ENCODE measurements around the gene CPN2.

CPN2 gene

DNA sequence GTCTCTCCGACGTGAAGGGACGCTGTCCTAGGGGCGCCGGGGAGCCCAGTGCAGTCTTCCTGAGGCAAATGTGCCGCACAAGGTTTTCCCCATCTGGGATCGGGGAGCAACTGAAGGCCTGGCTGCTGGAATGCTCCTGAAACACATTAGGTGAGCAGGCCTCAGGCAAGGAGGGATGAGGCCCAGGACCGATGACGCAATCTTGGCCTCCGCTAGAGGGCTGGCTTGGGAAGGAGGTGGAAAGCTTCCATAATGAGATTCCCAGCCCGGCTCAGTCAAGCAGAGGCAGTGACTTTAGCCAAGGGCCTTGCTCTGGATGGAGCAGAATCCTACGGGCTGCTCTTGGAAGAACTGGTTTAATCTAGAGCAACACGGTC is 50.8 kb downstream of the CPN2 start:
- no peak for TF ChIP-seq EZH2phosphoT487 (IDR thresholded peaks at IDR 0.05; ENCODE audit: low read depth)
- TF ChIP-seq, protein P1, sequence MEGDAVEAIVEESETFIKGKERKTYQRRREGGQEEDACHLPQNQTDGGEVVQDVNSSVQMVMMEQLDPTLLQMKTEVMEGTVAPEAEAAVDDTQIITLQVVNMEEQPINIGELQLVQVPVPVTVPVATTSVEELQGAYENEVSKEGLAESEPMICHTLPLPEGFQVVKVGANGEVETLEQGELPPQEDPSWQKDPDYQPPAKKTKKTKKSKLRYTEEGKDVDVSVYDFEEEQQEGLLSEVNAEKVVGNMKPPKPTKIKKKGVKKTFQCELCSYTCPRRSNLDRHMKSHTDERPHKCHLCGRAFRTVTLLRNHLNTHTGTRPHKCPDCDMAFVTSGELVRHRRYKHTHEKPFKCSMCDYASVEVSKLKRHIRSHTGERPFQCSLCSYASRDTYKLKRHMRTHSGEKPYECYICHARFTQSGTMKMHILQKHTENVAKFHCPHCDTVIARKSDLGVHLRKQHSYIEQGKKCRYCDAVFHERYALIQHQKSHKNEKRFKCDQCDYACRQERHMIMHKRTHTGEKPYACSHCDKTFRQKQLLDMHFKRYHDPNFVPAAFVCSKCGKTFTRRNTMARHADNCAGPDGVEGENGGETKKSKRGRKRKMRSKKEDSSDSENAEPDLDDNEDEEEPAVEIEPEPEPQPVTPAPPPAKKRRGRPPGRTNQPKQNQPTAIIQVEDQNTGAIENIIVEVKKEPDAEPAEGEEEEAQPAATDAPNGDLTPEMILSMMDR (IDR thresholded peaks at IDR 0.05; ENCODE audit: low read depth, low read length): no peak
- Histone ChIP-seq H3K27ac (ENCODE audit: low read length) (no peak overlapping the region), H4K20me1 (ENCODE audit: insufficient read depth, low read length) (no peaks in the 10 kb centered on the region), H3K79me2 (ENCODE audit: low read length) (no peaks in the 10 kb centered on the region), H3K27me3 (ENCODE audit: low read depth, low read length) (peaks cover 43% of the 10 kb centered on the region), H3K4me1 (ENCODE audit: low read length) (peaks cover 6% of the 10 kb centered on the region), H3K4me2 (ENCODE audit: low read length) (no peak overlapping the region), H3K36me3 (replicated peaks; ENCODE audit: low read depth, low read length) (no peaks in the 10 kb centered on the region), H3K9me3 (ENCODE audit: insufficient read depth, low read length) (no peaks in the 10 kb centered on the region), H2AFZ (ENCODE audit: low read depth, low read length) (no peak overlapping the region), H3K4me3 (ENCODE audit: low read length) (no peak overlapping the region), H3K9ac (ENCODE audit: low read length) (no peak overlapping the region)

DNA sequence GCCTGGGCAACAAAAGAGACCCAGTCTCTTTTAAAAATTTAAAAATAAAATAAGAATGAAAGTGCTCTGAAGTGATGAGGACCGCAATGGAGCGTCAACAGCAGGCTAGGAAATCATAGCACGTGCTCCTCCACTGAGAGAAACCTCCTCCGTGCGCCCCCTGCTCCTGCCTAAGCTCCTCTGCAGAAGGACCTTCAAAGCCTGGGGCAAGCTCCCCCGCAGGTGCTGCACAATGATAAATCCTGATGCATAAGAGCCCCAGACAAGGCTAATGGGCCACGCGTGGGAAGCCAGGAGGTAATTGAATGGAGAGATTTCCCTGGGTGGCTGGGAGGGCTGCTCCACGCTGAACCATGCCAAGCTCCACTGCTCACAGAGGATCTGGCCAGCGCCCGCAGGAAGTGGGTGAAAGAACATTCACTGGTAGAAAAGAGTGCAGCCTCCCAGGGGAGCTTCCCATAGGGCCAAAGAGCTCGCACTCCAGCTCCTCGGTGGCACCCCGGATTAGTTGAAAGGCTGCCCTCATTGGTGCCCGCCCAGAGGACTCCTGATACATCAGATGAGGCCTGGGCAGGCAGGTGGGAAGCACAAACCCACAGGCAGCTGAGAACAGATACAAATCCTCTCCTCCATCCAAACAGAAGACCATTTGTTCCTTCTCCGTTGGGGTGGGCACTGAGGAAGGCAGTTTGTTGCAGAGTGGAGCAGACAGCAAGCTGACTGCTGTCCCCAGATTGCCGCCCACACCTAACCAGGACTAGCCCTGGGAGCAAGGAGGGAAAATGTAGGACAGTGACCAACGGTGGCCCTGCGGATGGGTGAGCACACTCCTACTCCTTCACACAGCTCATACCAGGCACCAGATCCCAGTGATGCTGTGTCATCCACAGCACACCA is 52.5 kb downstream of the CPN2 start:
- H3K36me3 ChIP-seq (replicated peaks; ENCODE audit: low read depth, low read length): no peaks in the 10 kb centered on the region
- no peak overlapping the region for H3K27ac ChIP-seq (ENCODE audit: low read length)
- TF ChIP-seq, protein P1 (IDR thresholded peaks at IDR 0.05; ENCODE audit: low read depth, low read length): no peak
- TF ChIP-seq EZH2phosphoT487 (IDR thresholded peaks at IDR 0.05; ENCODE audit: low read depth): no peak
- H4K20me1 ChIP-seq (ENCODE audit: insufficient read depth, low read length): no peaks in the 10 kb centered on the region
- no peaks in the 10 kb centered on the region for H3K9me3 ChIP-seq (ENCODE audit: insufficient read depth, low read length)
- no peaks in the 10 kb centered on the region for H3K79me2 ChIP-seq (ENCODE audit: low read length)
- H2AFZ ChIP-seq (ENCODE audit: low read depth, low read length): no peak overlapping the region
- H3K4me2 ChIP-seq (ENCODE audit: low read length): no peak overlapping the region
- no peak overlapping the region for H3K9ac ChIP-seq (ENCODE audit: low read length)
- H3K4me3 ChIP-seq (ENCODE audit: low read length): no peak overlapping the region
- H3K4me1 ChIP-seq (ENCODE audit: low read length): no peaks in the 10 kb centered on the region
- H3K27me3 ChIP-seq (ENCODE audit: low read depth, low read length): peaks cover 29% of the 10 kb centered on the region

DNA sequence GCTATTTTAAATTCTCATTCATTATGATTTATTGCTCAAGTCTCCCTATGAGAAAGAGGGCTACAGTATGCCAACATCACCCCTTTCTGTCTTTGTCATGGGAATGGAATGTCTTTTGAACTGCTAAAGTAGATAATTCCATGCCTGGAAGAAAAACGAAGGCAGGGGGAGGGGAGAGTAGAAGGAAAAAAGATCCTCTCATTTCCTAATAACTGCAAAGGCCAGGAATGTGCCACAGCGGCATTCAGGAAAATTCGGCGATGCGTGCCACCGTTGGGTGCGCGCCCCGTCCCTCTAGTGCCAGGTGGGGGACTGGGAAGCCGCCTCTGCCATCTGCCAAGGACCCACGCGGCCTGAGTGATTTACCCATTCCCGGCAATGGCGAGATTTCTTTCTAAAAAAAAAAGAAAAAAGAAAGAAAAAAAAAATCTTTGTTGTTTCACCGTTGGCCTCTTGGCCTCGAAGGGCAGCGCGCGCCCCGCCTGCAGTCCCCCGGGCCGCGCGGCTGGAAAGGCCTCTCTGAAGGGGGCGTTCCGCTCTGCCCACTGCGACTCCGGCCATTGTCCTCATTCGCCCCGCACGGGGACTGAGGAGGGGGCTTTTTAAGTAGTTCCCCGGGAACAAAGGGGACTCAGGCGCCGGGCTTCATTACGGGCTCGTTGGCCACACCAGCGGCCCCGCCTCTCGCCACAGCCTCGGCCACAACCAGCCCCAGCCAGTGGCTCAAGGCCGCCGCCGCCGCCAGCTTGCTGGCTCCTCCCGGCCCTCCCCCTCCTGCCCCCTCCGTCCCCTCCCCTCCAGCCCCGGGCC is 54.5 kb downstream of the CPN2 start:
- TF ChIP-seq, protein P1 (IDR thresholded peaks at IDR 0.05; ENCODE audit: low read depth, low read length): no peak
- no peaks in the 10 kb centered on the region for H4K20me1 ChIP-seq (ENCODE audit: insufficient read depth, low read length)
- H3K36me3 ChIP-seq (replicated peaks; ENCODE audit: low read depth, low read length): no peaks in the 10 kb centered on the region
- H2AFZ ChIP-seq (ENCODE audit: low read depth, low read length): no peak overlapping the region
- no peak overlapping the region for H3K4me3 ChIP-seq (ENCODE audit: low read length)
- H3K9ac ChIP-seq (ENCODE audit: low read length): no peak overlapping the region
- peaks cover 19% of the 10 kb centered on the region for H3K27me3 ChIP-seq (ENCODE audit: low read depth, low read length)
- no peak overlapping the region for H3K27ac ChIP-seq (ENCODE audit: low read length)
- no peak overlapping the region for H3K4me2 ChIP-seq (ENCODE audit: low read length)
- no peaks in the 10 kb centered on the region for H3K9me3 ChIP-seq (ENCODE audit: insufficient read depth, low read length)
- H3K4me1 ChIP-seq (ENCODE audit: low read length): no peaks in the 10 kb centered on the region
- no peaks in the 10 kb centered on the region for H3K79me2 ChIP-seq (ENCODE audit: low read length)

DNA sequence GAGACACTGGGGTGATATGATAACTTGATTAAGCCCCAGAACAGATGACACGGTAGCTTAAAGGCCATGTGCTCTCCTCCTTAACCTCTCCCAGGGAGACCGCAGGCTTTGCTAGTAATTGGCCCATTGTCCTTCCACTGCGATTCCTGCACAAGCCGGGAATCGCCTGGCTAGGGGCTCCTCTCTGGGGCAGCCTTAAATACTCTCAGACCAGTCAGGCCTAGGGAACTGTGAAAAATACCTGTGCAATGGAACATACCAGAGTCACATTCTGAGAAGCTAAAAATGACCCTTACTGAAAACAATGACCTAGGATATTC is 56.3 kb downstream of the CPN2 start:
- Histone ChIP-seq H3K9me3 (ENCODE audit: insufficient read depth, low read length) (0 out of 2 replicates have a peak, but pooled peaks cover 6% of the 10 kb centered on the region), H3K36me3 (replicated peaks; ENCODE audit: low read depth, low read length) (no peaks in the 10 kb centered on the region), H3K9ac (ENCODE audit: low read length) (no peak overlapping the region), H3K4me1 (ENCODE audit: low read length) (no peaks in the 10 kb centered on the region), H3K4me3 (ENCODE audit: low read length) (no peak overlapping the region), H2AFZ (ENCODE audit: low read depth, low read length) (no peak overlapping the region), H3K79me2 (ENCODE audit: low read length) (no peaks in the 10 kb centered on the region), H3K4me2 (ENCODE audit: low read length) (no peak overlapping the region), H4K20me1 (ENCODE audit: insufficient read depth, low read length) (no peaks in the 10 kb centered on the region), H3K27ac (ENCODE audit: low read length) (no peak overlapping the region), H3K27me3 (ENCODE audit: low read depth, low read length) (peaks cover 21% of the 10 kb centered on the region)
- TF ChIP-seq, protein P1 (IDR thresholded peaks at IDR 0.05; ENCODE audit: low read depth, low read length): no peak
- no peak for TF ChIP-seq EZH2phosphoT487 (IDR thresholded peaks at IDR 0.05; ENCODE audit: low read depth)
